Chondrocyte (in vitro differentiated cells): ENCODE measurements around the gene CES2. TPM values are rescaled to one million over a fixed set of nuclear protein-coding genes. Genes with fewer than 3 reads are reported as not detected.

Source experiments
- DNase-seq: peaks from one replicate; pipeline ENCODE4 v3.0.0; 2021; ENCODE audit warnings: mixed read lengths, low spot score
- H3K27ac Mint-ChIP-seq: one replicate; pipeline ENCODE4 v1.8.0; 2021; ENCODE audit warnings: mild to moderate bottlenecking, moderate library complexity, mixed read lengths; ENCODE audit not compliant: unreplicated experiment
- H3K27me3 Mint-ChIP-seq: 2 replicates; pipeline ENCODE4 v1.8.0; 2021; ENCODE audit warnings: low read depth, mixed read lengths
- H3K36me3 Mint-ChIP-seq: 2 replicates; pipeline ENCODE4 v1.8.0; 2021; ENCODE audit warnings: low read depth, mixed read lengths
- H3K4me1 Mint-ChIP-seq: 2 replicates; pipeline ENCODE4 v1.8.0; 2021; ENCODE audit warnings: low read depth, mild to moderate bottlenecking, mixed read lengths
- H3K4me3 Mint-ChIP-seq: one replicate; pipeline ENCODE4 v1.8.0; 2021; ENCODE audit warnings: mild to moderate bottlenecking, moderate library complexity, mixed read lengths; ENCODE audit not compliant: unreplicated experiment
- H3K9me3 Mint-ChIP-seq: 2 replicates; pipeline ENCODE4 v1.8.0; 2021; ENCODE audit warnings: low read depth, mixed read lengths
- total RNA-seq: library from RNA; stranded (reverse); gene quantifications from 3 replicates; pipeline ENCODE4 v1.2.1, GENCODE V29; 2021
- TF ChIP-seq, protein P1 (sequence below): fragments of 200-600 bp; sonication (generic); IDR thresholded peaks from 2 replicates; pipeline ENCODE4 v1.5.0; 2021; ENCODE audit warnings: antibody characterized with exemption, mild to moderate bottlenecking, moderate library complexity

Gene CES2
- total RNA-seq, 1 donor from 2014 or later: 26.0 TPM

DNA sequence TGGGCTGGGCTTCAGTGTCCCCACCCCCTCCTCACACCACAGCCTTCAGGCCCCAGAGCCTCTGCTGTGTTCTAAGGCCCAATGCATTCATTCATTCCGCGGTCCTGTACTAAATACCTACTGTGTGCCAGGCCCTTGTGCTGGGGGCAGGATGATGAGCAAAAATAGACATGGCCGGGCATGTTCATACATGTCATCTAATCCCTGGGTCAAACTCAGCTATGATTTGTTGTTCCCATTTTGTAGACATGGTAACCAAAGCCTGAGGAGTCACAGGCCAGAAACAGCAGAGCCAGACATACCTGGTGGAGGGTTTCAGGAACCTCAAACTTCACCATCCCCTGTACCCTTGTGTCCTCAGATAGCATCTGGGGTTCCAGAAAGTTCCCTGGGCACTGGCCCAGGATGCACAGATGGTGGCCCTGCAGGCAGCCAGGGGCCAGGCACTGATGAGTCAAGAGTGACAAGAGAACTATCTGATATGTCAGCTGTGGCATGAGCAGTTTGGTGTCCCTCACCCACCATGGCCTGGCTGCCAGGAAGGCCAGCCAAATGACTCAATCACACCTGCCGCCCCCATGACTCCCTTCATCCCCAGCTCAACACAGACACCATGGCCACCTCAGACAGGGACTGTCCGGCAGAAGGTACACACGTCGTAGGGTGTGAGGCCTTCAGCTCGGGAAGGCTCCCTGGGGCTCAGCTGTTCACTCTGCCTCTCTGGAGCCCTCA is 7.2 kb upstream of the CES2 start:
- DNase-seq: no peak
- H3K36me3 Mint-ChIP-seq: peaks cover 2% of the 10 kb centered on the region
- H3K27ac Mint-ChIP-seq: no peak overlapping the region
- TF ChIP-seq, protein P1, sequence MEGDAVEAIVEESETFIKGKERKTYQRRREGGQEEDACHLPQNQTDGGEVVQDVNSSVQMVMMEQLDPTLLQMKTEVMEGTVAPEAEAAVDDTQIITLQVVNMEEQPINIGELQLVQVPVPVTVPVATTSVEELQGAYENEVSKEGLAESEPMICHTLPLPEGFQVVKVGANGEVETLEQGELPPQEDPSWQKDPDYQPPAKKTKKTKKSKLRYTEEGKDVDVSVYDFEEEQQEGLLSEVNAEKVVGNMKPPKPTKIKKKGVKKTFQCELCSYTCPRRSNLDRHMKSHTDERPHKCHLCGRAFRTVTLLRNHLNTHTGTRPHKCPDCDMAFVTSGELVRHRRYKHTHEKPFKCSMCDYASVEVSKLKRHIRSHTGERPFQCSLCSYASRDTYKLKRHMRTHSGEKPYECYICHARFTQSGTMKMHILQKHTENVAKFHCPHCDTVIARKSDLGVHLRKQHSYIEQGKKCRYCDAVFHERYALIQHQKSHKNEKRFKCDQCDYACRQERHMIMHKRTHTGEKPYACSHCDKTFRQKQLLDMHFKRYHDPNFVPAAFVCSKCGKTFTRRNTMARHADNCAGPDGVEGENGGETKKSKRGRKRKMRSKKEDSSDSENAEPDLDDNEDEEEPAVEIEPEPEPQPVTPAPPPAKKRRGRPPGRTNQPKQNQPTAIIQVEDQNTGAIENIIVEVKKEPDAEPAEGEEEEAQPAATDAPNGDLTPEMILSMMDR: no peak
- H3K9me3 Mint-ChIP-seq: no peaks in the 10 kb centered on the region
- peaks cover 3% of the 10 kb centered on the region for H3K27me3 Mint-ChIP-seq
- H3K4me1 Mint-ChIP-seq: peaks cover 56% of the 10 kb centered on the region
- no peak overlapping the region for H3K4me3 Mint-ChIP-seq

DNA sequence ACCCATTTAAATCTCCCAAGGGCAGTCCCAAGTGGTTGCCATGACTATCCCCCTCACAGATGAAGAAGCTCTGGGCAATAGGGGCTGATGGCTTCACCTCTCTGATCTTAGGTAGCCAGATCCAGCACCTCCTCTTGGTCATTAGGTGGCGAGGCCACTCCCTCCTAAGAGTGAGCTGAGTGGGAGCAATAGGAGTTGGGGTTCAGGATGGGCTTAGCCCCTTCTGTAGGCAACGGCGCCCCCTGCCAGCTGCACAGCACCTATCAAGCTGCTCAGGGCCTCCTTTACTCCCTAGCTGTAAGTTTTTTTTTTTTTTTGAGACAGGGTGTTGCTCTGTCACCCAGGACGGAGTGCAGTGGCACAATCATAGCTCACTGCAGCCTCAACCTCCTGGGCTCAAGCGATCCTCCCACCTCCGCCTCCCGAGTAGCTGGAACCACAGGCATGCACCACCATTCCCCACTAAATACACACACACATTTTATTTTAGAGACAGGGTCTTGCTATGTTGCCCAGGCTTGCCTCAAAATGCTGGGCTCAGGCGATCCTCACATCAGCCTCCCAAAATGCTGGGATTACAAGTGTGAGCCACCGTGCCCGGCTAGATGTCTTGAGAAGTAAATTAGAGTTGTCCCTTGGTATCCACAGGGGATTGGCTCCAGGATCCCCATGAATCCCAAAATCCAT is 6.5 kb upstream of the CES2 start:
- Mint-ChIP-seq H3K4me3 (no peak overlapping the region), H3K4me1 (peaks cover 56% of the 10 kb centered on the region), H3K27me3 (peaks cover 3% of the 10 kb centered on the region), H3K36me3 (peaks cover 2% of the 10 kb centered on the region), H3K9me3 (no peaks in the 10 kb centered on the region), H3K27ac (no peak overlapping the region)
- no peak for DNase-seq
- TF ChIP-seq, protein P1: peak; percentile 73

DNA sequence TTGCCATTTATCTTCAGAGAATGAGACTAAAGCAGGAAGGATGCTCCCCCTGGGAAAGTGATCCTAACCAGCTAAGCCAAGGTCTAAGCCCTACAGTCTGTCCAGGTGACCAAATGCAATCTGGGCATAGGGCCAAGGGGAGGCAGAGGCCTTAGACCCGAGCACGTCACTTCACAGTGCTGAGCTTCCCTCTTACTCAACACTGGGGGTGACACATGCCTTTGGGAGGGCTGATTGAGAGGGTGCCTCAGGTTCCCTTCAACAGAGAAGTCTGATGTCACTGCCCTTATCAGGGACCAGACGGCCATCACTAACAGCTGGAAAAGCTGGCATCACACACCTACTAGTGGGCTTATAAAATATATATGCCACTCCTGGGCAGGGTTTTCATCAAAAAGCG is 5.1 kb upstream of the CES2 start:
- no peak overlapping the region for H3K27ac Mint-ChIP-seq
- H3K27me3 Mint-ChIP-seq: peaks cover 3% of the 10 kb centered on the region
- no peak overlapping the region for H3K4me3 Mint-ChIP-seq
- H3K4me1 Mint-ChIP-seq: peaks cover 57% of the 10 kb centered on the region
- no peak for DNase-seq
- no peaks in the 10 kb centered on the region for H3K9me3 Mint-ChIP-seq
- H3K36me3 Mint-ChIP-seq: peaks cover 2% of the 10 kb centered on the region
- TF ChIP-seq, protein P1: no peak

DNA sequence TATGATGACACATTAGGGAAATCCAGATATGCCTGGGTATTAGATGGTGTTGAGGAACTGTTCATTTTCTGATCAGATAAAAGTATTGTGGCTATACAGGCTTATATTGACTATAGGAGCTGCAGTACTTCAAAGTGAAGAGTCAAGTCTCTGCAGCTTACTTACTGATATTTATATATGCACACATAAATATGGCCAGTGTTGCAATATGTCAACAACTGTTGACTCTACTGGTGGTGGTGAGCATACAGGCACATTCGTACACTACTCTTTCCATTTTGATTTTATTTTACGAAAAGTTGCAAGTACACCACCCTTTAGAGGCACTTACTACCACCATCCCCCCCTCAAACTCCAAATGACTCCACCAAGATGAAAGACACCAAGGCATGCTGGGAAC is 3.7 kb upstream of the CES2 start:
- Mint-ChIP-seq H3K4me1 (peaks cover 56% of the 10 kb centered on the region), H3K27me3 (no peaks in the 10 kb centered on the region), H3K9me3 (no peaks in the 10 kb centered on the region), H3K4me3 (no peak overlapping the region), H3K36me3 (peaks cover 2% of the 10 kb centered on the region), H3K27ac (no peak overlapping the region)
- DNase-seq: no peak
- TF ChIP-seq, protein P1: no peak

DNA sequence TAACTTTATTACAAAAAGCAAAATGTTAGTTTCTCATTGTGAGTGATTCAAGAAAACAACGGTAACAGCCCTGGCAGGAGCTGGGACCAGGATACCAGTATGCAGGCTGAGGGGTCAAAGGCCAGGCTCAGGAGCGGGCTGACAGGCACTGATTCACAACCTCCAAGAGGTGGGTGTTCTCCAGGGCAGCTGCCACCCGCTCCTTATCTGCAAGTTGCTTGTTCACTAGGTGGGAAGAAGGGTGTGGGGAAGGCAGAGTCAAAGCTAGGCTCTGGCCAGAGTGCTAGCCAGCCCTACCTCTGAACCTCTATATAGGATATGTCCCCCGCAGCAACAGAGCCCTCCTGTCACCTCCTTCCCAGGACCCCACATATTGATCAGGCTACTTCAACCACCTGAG is 3.2 kb upstream of the CES2 start:
- no peak for DNase-seq
- Mint-ChIP-seq H3K9me3 (no peaks in the 10 kb centered on the region), H3K4me3 (no peak overlapping the region)

More for the DNA sequence above, 3.2 kb upstream of the CES2 start:
- no peaks in the 10 kb centered on the region for H3K27me3 Mint-ChIP-seq
- peaks cover 2% of the 10 kb centered on the region for H3K36me3 Mint-ChIP-seq
- peaks cover 53% of the 10 kb centered on the region for H3K4me1 Mint-ChIP-seq
- H3K27ac Mint-ChIP-seq: no peak overlapping the region
- TF ChIP-seq, protein P1: no peak
